Ovary (tissue), 3 donors: ENCODE results near the gene SIPA1L3.

Experiments
- CTCF ChIP-seq, 3 donors: fragments of 450-650 bp in 2 of 3; fragments of 200-600 bp in 1 of 3; IDR thresholded peaks; one replicate each; pipeline versions ENCODE4 v1.5.1 to v1.8.0; 2016 to 2022; ENCODE audit warnings: antibody characterized with exemption in 3 of 3, mild to moderate bottlenecking in 1 of 3
- POLR2A ChIP-seq: fragments of 450-650 bp; IDR thresholded peaks from one replicate; pipeline ENCODE4 v1.6.1; 2017; ENCODE audit warnings: antibody characterized with exemption, mild to moderate bottlenecking, moderate library complexity
- donor health status: DM: no; HTN: no; CAD: no.

DNA sequence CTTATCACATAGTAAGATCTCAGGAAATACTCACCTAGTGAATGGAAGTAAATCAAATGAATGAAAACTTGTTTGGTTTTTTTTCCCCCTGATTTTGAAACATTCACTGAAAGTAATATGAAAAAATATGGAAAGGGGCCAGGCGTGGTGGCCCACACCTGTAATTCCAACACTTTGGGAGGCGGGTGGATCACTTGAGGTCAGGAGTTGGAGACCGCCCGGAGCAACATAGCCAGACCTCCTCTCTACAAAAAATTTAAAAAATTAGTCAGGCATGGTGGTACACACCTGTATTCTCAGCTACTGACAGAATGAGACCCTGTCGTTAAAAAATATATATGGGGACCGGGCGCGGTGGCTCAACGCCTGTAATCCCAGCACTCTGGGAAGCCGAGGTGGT is 149.6 kb downstream of the SIPA1L3 start:
- TF ChIP-seq CTCF (IDR thresholded peaks at IDR 0.05) = no peak
- TF ChIP-seq POLR2A = no peak
